Stimulated activated CD4-positive, alpha-beta T cell treated with anti-CD3 and anti-CD28 coated beads, Interleukin-4, amount 100 ng/mL, for 24 hours (primary cell): ENCODE results near the gene SLC5A2.
A peak's percentile ranks its signal among the peaks of the same experiment; 100 is the strongest.

Experiments used
- DNase-seq: peaks from one replicate; pipeline ENCODE4 v3.0.0-alpha.2; 2020

Gene SLC5A2

DNA sequence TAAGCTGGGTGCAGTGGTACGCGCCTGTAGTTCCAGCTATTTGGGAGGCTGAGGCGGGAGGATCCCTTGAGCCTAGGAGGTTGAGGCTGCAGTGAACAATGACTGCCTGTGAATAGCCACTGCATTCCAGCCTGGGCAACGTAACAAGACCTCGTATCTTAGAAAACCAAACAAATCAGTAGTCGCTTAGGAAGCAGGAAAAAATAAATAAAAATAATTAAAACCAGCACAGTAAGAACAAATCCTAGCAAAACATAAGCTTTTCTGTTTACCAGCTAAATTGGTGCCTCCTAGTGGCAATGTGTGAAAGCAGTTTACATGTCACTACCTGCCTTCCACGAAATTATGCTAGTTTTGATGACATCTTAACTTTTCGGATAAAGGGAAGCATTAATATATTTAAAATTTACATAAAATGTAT is 22.3 kb upstream of the SLC5A2 start:
- no peak for DNase-seq

DNA sequence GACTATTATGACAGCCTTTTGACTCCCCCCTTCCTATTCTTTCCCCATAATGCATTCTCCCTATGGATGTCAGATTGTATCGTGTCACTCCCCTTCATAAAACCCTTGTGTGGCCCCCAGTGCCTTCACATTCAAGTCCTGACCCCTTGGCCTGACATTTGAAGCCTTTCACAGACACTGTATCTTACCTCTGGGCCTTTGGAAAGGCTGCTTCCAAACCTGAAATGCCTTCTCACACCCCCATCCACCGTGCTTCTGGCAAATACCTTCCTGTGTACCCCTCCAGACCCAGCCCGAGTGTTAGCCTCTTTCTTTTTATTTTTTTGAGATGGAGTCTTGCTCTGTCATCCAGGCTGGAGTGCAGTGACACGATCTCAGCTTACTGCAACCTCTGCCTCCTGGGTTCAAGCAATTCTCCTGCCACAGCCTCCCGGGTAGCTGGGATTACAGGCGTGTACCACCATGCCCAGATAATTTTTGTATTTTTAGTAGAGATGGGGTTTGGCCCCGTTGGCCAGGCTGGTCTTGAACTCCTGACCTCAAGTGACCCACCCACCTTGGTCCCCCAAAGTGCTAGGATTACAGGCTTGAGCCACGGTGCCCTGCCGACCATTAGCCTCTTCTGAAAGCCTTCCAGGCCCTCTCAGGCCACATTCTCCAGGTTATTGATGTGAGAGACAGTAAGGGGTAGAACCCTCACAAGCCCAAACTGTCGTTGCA is 21.6 kb upstream of the SLC5A2 start:
- no peak for DNase-seq

DNA sequence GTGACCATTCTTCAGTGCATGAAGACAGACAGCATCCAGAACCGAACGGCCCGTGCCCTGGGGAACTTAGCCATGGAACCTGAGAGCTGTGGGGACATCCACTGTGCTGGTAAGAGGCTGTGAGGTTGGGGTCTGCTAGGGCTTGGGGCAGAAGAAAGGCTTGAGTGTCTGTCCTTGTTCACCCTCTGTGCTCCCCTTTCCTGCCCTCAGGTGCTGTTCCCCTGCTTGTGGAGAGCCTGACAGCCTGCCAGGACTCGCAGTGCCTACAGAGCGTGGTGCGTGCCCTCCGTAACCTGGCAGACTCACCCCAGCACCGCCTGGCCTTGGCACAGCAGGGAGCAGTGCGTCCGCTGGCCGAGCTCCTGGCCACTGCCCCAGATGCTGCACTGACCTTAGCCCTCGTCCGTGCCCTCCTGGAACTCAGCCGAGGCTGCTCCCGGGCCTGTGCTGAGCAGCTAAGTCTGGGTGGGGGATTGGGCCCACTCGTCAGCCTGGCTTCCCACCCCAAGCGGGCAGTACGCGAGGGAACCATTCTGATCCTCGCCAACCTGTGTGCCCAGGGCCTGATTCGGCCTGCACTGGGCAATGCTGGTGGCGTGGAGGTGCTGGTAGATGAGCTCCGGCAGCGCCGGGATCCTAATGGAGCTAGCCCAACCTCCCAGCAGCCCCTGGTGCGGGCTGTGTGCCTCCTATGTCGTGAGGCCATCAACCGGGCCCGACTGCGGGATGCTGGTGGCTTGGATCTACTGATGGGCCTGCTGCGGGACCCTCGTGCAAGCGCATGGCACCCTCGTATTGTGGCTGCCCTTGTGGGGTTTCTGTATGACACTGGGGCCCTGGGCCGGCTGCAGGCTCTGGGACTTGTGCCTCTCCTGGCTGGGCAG is 20.8 kb upstream of the SLC5A2 start:
- DNase-seq = no peak

DNA sequence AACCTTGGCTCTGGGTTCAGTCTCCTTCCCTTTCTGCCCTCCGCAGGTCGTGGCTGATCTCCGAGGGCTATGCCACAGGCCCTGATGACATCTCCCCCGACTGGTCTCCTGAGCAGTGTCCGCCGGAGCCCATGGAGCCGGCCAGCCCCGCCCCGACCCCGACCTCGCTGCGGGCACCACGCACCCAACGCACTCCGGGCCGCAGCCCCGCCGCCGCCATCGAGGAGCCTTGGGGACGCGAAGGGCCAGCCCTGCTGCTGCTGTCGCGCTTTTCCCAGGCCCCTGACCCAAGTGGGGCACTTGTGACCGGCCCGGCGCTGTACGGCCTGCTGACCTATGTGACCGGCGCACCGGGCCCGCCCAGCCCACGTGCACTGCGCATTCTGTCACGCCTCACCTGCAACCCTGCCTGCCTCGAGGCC is 18.6 kb upstream of the SLC5A2 start:
- no peak for DNase-seq

DNA sequence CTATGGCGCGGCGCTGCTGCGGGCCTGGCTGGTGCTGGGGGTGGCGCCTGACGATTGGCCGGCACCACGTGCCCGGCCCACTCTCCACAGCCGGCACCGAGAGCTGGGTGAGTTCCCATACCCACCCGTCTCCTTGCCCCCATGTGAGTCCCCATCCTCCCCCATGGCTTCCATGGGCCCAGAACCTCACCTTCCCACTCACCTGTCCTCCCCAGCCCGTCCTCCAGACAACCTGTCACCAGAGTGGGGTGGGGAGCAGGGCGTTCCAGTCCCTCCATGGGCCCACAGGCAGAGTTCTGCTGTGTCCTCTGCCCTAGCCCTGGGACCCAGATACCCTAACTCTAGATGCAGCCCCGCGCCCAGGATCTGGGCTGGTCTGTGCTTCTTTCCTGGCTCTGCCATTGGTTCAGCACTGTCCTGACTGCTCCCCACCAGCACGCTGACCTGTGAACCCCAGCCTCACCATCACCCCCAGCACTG is 18.1 kb upstream of the SLC5A2 start:
- DNase-seq = no peak

DNA sequence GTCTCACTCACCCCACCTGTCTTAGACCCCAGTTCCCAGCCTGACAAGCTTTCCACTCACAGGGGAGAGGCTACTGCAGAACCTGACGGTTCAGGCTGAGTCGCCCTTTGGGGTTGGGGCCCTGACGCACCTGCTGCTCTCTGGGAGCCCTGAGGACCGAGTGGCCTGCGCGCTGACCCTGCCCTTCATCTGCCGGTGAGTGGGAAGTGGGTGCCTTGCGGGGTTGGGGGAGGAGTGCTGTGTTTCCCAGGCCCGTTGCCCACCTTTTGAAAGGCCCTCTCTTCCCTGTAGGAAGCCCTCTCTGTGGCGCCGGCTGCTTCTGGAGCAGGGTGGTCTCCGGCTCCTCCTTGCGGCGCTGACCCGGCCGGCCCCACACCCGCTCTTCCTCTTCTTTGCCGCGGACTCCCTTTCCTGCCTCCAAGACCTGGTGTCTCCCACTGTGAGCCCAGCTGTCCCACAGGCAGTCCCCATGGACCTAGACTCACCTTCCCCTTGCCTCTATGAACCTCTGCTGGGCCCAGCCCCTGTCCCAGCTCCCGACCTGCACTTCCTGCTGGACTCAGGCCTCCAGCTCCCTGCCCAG is 17.0 kb upstream of the SLC5A2 start:
- DNase-seq = no peak

DNA sequence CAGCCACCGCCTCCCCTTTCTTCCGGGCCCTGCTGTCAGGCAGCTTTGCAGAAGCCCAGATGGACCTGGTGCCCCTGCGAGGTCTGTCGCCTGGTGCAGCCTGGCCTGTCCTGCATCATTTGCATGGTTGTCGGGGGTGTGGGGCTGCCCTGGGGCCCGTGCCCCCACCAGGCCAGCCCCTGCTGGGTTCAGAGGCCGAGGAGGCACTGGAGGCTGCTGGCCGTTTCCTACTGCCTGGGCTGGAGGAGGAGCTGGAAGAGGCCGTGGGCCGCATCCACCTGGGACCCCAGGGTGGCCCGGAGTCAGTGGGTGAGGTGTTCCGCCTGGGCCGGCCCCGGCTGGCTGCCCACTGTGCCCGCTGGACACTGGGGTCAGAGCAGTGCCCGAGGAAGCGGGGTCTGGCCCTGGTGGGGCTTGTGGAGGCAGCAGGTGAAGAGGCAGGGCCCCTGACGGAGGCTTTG is 16.5 kb upstream of the SLC5A2 start:
- DNase-seq = no peak

DNA sequence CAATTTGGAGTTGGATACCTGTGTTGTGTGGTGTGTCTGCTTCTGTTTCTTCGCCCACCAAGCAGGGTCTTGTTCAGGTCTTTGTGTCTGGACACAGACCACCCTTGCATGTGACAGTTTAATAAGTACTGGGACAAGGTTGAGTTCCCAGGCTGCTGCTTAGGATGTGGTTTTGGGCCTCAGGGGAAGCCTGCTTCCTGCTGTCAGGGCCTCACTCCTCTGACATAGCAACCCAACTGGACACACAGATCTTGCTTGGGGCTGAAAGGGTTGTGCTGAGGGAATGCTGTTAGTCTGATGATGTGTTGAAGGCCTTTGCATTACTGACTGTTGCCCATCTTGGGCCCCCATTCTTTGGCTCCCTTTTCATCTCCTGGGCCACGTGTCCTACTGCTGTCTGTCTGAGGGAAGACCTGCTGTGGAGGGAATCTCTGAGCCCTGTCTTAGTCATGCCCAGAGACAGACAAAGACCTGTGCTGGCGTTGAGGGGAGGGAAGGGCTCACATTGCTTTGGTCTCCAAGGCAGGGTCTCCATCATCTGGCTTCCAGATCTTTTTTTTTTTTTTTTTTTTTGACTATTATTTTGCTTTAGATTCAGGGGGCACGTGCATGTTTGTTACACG is 15.7 kb upstream of the SLC5A2 start:
- DNase-seq = no peak

DNA sequence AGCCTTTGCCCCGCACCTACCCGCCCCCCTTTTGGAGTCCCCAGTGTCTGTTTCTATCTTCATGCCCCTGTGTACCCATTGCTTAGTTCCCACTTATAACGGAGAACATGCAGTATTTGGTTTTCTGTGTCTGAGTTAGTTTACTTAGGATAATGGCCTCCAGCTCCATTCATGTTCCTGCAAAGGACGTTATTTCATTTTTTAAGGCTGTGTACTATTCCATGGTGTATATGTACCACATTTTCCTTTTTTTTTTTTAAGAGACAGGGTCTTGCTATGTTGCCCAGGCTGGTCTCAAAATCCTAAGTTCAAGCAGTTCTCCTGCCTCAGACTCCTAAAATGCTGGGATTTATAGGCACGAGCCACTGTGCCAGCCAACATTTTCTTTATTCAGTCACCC is 15.1 kb upstream of the SLC5A2 start:
- DNase-seq = no peak

DNA sequence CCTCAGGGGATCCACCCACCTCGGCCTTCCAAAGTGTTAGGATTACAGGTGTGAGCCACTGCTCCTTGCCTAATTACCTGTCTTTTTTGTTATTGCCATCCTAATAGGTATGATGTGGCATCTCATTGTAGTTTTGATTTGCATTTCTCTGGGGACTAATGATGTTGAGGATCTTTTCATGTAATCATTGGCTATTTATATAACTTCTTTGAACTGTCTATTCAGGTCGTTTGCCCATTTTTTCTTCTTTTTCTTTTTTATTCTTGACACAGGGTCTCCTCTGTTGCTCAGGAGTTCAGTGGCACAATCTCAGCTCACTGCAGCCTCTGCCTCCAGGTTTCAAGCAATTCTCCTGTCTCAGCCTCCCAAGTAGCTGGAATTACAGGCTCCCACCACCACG is 12.3 kb upstream of the SLC5A2 start:
- no peak for DNase-seq

DNA sequence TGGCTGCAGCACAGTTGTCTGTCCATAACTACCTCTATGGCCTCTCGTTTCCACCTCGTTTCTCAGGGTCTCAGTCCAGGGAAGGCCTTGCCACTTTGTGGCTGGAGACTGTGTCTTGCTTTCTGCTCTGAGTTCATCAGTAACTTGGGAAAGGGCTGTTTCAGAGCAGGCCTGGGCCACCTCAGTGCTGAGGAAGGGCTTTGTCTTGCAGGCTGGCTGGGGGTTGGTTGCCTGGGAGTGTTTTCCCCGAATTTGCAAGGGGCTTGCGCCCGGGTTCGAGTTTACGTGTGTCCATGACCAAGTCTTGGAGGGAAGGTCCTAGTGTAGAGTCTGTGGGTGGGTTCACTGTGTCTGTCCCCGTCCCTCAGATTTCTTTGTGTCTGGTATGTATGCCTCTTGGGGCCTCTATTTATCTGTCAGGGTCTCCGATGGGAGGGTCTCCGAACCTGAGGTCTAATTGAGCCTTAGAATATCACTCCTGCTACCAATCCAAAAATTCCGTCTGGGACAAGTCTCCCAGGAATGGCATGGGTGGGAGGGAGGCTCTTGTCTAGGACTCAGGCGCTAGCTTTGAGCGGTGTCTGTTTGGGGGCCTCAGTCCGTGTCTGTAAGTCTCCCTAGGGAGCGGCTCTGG is 11.6 kb upstream of the SLC5A2 start:
- DNase-seq = no peak

DNA sequence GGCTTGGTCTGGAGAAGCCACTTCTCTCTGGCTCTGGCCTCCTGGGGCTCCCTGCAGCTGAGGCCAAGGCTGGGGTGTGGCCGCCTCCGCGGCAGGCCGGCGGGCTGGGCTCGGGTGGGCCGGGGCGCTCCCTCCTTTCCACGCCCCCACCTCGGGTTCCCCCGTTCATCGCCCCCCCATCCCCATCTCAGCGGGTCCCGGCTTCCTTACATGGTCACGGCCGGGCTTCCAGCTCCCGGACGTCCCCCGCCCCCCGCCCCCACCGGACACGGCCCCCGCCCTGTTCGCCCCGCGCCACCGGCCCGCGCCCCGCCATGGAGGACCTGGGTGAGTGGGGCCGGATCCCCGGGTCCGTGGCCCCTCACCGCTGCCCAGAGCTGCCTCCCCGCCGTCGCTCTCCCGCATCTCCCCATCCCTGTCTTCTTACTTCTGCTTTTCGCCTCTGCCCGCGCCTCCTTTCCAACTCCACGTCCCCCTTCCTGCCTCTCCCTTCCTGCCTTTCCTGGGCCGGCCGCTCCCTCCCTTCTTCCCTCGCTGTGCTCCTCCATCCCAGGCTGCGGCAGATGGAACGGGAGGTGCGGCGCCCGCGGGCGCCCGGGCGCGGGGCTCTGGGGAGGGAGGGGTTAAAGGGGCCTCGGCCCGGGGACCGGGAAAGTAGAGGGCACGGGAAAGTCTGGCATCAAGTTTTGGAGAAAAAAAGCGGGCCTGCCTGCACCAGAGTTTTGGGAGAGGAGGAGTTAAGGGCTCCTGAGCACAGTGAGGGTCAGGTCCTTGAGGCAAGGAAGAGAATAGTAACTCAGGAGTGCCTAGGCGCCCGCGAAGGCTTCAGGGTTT is 10.8 kb upstream of the SLC5A2 start, which contains the start of gene TGFB1I1:
TGFB1I1 (plus strand) TSS at position 278 of the 834 bp plus-strand sequence; CDS start at position 315, 37 bp downstream.
- no peak for DNase-seq

DNA sequence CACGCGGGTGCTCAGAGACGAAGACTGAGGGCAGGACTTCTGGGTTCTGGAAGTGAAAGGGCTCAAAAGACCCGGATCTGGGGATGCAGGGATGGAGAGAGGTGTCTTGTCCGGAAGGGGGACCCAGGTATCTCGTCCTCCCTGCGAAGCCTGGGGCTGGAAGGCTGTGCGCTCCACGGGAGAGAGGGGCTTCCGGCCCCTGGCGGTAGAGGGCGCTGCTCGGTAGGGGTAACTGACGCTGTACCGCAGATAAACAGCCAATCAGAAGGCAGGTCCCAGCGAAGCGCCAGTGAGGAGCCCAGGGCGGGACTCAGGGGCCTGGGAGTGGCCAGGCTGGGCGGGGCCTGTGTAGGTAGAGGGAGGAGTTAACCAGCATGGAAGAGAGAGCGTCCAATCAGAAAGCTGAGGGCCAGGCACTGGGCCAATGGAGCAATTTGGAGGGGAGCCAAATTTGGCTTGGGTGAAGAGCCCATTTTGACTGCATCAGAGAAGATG is 10.2 kb upstream of the SLC5A2 start:
- peak; percentile 28 for DNase-seq

DNA sequence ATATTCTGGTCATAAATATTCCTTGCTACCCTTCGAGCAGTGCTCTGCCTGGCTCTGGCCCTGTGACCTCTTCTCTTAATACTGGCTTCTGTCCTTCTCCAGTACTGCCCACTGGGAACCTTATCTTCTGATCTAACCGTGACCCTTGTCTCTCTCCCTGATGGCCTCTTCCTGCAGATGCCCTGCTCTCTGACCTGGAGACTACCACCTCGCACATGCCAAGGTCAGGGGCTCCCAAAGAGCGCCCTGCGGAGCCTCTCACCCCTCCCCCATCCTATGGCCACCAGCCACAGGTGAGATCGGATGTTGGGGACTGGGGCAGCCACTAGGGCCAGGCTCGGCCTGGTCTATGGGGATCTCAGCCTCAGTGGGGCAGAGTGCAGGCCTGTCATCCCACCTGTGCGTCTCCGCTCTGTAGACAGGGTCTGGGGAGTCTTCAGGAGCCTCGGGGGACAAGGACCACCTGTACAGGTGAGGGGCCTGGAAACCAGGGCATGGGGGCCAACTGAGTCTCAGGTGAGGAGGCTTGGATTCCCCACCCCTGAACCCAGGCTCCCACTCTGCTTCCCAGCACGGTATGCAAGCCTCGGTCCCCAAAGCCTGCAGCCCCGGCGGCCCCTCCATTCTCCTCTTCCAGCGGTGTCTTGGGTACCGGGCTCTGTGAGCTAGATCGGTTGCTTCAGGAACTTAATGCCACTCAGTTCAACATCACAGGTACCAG is 9.5 kb upstream of the SLC5A2 start:
- DNase-seq = no peak

DNA sequence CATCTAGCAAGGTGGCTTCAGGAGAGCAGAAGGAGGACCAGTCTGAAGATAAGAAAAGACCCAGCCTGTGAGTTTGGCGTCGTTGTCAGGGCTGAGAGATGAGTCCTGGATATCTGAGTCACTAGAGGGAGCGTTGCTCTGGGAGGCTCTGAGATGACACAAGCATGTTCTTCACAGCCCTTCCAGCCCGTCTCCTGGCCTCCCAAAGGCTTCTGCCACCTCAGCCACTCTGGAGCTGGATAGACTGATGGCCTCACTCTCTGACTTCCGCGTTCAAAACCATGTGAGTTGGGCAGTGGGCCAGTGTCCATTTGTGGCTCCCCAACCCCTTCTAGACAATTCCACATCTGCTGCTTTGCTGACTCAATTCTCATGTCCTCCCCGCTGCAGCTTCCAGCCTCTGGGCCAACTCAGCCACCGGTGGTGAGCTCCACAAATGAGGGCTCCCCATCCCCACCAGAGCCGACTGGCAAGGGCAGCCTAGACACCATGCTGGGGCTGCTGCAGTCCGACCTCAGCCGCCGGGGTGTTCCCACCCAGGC is 8.7 kb upstream of the SLC5A2 start:
- DNase-seq = no peak

DNA sequence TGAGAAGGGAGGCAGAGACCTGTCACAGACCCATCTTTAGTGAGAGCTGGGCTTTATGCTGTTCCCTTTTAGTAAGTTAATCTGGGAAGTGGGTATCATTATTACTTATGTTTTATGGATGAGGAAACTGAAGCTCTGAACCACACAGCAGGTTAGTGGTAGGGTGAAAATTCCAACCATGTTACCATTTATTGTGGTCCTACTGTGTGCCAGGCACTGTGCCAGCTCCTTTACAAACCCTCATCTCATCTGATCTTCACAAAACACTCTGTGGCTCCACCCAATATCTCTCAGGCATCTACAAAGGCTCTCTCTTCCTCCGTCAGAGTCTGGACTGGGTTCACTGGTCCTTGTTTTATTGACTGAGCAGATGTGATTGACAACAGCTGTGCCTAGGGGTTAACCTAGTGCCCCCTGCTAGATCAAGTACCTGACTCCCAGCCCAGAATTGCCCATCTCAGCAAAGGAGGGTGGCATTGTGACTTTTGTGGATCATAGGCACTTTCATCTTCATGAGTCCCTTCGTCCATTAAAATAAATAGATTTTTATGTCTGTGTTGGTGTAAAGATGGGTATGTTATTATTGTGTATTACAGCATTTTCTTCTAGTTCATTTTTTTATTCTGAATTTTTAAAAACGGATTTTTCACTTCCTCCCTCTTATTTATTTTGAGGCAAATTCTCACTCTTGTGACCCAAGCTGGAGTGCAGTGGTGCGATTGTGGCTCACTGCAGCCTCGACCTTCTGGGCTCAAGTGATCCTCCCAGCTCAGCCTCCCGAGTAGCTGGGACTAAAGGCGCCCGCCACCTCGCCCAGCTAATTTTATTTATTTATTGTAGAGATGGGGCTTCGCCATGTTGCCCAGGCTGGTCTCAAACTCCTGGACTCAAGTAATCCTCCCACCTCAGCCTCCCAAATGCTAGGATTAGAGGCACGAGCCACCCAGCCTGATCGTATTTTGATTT is 7.9 kb upstream of the SLC5A2 start:
- DNase-seq = no peak

DNA sequence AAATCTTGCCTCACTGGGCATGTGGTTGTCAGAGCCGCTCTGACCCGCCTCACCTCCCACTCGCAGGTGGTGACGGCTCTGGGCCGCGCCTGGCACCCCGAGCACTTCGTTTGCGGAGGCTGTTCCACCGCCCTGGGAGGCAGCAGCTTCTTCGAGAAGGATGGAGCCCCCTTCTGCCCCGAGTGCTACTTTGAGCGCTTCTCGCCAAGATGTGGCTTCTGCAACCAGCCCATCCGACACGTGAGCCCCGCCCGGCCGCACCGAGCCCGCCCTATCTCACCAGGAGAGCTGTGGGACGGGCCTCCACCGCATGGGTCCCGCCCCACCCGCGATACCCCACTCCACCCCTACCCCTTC is 7.0 kb upstream of the SLC5A2 start:
- no peak for DNase-seq

DNA sequence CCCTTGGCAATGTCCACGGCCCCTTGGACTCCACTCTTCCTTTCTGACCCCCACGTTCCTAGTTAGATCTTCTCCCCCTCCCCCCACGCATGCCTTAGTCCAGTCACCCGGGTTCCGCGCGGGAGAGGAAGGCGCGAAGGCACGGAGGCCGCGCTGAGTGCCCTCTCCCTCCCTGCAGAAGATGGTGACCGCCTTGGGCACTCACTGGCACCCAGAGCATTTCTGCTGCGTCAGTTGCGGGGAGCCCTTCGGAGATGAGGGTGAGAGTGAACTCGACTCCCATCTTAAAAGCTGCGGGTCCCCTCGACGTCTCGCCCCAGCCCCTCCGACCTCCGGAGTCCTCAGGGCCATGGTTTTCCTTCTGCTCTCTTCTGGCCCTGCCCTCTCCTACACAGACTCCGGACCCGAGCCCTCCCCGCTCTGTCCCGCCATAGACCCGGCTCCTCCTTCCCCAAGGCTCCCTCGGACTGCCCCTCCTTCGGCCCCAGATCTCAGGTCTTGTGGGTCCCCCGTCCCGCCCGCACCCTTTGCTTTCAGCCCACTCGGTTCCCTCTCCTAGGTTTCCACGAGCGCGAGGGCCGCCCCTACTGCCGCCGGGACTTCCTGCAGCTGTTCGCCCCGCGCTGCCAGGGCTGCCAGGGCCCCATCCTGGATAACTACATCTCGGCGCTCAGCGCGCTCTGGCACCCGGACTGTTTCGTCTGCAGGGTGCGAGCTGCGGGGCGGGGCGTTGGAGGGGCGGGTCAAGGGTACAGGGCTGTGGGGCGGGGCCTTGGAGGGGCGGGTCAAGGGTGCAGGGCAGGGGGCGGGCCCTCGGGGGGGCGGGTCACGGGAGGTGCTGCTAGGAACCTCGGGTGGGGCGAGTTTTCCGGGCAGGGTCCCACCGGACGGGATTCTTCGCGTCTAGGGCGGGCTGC is 6.4 kb upstream of the SLC5A2 start:
- peak; percentile 88 for DNase-seq
